H1 (cell line): ENCODE measurements around the gene PRKD1. TPM values are rescaled to one million over a fixed set of nuclear protein-coding genes. Genes with fewer than 3 reads are reported as not detected.

Experiments used
- CTCF ChIA-PET: fragments of 300-600 bp; sonication (Branson Sonifier 250); formaldehyde crosslinking; loops from one replicate; lab custom pipeline; 2021; ENCODE audit not compliant: partially characterized antibody; lab: Charles Lee
- POLR2A ChIA-PET: fragments of 300-600 bp; sonication (Branson Sonifier 250); formaldehyde crosslinking; loops from one replicate; lab custom pipeline; 2021; ENCODE audit warnings: inconsistent platforms; ENCODE audit not compliant: partially characterized antibody; lab: Charles Lee
- DNase-seq, 2 experiments: peaks; one replicate each; pipeline versions ENCODE4 v3.0.0 to v3.0.0-alpha.2; 2010 to 2022; ENCODE audit warnings: low spot score in 2 of 2, low read depth in 1 of 2, mixed read lengths in 1 of 2
- FAIRE-seq: peaks from 2 replicates; lab custom pipeline; 2011; peaks lifted over from hg19 to GRCh38; lab: Jason Lieb, UNC
- H2AFZ ChIP-seq: 2 replicates; pipeline ENCODE4 v1.8.1; 2012; ENCODE audit warnings: low read length, inconsistent platforms
- H2AK5ac ChIP-seq: 2 replicates; pipeline ENCODE4 v1.6.1; 2013; ENCODE audit warnings: low read depth, low read length
- H2BK120ac ChIP-seq: replicated peaks from 2 replicates; pipeline ENCODE3; 2013; ENCODE audit warnings: low read depth, low read length, inconsistent platforms
- H2BK12ac ChIP-seq: 2 replicates; pipeline ENCODE4 v1.6.1; 2013; ENCODE audit warnings: low read depth, low read length
- H2BK15ac ChIP-seq: 2 replicates; pipeline ENCODE4 v1.6.1; 2013; ENCODE audit warnings: low read length
- H2BK20ac ChIP-seq: 2 replicates; pipeline ENCODE4 v1.6.1; 2013; ENCODE audit warnings: low read length
- H2BK5ac ChIP-seq: 2 replicates; pipeline ENCODE4 v1.6.1; 2013; ENCODE audit warnings: low read depth, low read length
- H3K14ac ChIP-seq: 2 replicates; pipeline ENCODE4 v1.6.1; 2013; ENCODE audit warnings: inconsistent platforms; ENCODE audit not compliant: insufficient read length
- H3K18ac ChIP-seq: 2 replicates; pipeline ENCODE4 v1.6.1; 2013; ENCODE audit warnings: low read length; ENCODE audit errors: extremely low read depth
- H3K23ac ChIP-seq: 2 replicates; pipeline ENCODE4 v1.6.1; 2013; ENCODE audit warnings: inconsistent platforms; ENCODE audit not compliant: insufficient read length
- H3K23me2 ChIP-seq: 2 replicates; pipeline ENCODE4 v1.6.1; 2013; ENCODE audit warnings: low read depth, low read length
- H3K27ac ChIP-seq: 2 replicates; pipeline ENCODE4 v1.6.1; 2011; ENCODE audit warnings: low read depth, low read length, inconsistent platforms
- H3K27me3 ChIP-seq, 4 experiments: replicated peaks in 1 of 4; 1 replicate in 1 of 4; 2 replicates in 3 of 4; pipeline versions ENCODE4 v1.6.1 to v1.8.1; 2011 to 2013; ENCODE audit warnings: low read length in 3 of 4, mild to moderate bottlenecking in 3 of 4, inconsistent platforms in 2 of 4, mixed read lengths in 2 of 4, moderate library complexity in 1 of 4; ENCODE audit not compliant: control insufficient read depth in 3 of 4, insufficient read depth in 3 of 4; ENCODE audit errors: extremely low read depth in 1 of 4
- H3K36me3 ChIP-seq, 4 experiments: 2 replicates each; pipeline versions ENCODE4 v1.6.1 to v1.8.1; 2011 to 2013; ENCODE audit warnings: mild to moderate bottlenecking in 4 of 4, low read length in 3 of 4, moderate library complexity in 2 of 4, control low read depth in 1 of 4, inconsistent platforms in 1 of 4; ENCODE audit not compliant: insufficient read depth in 4 of 4, control insufficient read depth in 2 of 4
- H3K4ac ChIP-seq: replicated peaks from 2 replicates; pipeline ENCODE3; 2013; ENCODE audit warnings: low read length, low read depth, mixed read lengths, inconsistent platforms; ENCODE audit not compliant: insufficient read length
- H3K4me1 ChIP-seq, 4 experiments: replicated peaks in 1 of 4; 1 replicate in 1 of 4; 2 replicates in 3 of 4; pipeline versions ENCODE4 v1.6.1 to v1.8.1; 2011 to 2013; ENCODE audit warnings: low read length in 3 of 4, inconsistent platforms in 2 of 4, mixed read lengths in 1 of 4; ENCODE audit not compliant: insufficient read depth in 4 of 4, control insufficient read depth in 3 of 4
- H3K4me2 ChIP-seq, 2 experiments: 2 replicates each; pipeline versions ENCODE4 v1.6.1 to v1.8.1; 2011 to 2013; ENCODE audit warnings: low read depth in 2 of 2, low read length in 2 of 2, control low read depth in 1 of 2, inconsistent platforms in 1 of 2, mild to moderate bottlenecking in 1 of 2; ENCODE audit not compliant: insufficient read depth in 1 of 2
- H3K4me3 ChIP-seq, 4 experiments: fragments of 200-600, 300-600 bp in 1 of 4; sonication (generic), shearing (Covaris generic), sonication (Bioruptor Twin) in 1 of 4; 2 replicates each; pipeline versions ENCODE4 v1.5.1 to v1.8.1; 2011 to 2016; ENCODE audit warnings: low read length in 4 of 4, low read depth in 3 of 4, control low read depth in 2 of 4, inconsistent platforms in 2 of 4, mild to moderate bottlenecking in 2 of 4, mixed read lengths in 1 of 4, moderate library complexity in 1 of 4; ENCODE audit not compliant: insufficient read depth in 2 of 4; ENCODE audit errors: extremely low read depth in 1 of 4
- H3K56ac ChIP-seq: replicated peaks from 2 replicates; pipeline ENCODE3; 2013; ENCODE audit warnings: low read depth, mild to moderate bottlenecking, mixed read lengths, low read length, inconsistent platforms; ENCODE audit not compliant: insufficient read length
- H3K79me1 ChIP-seq: 2 replicates; pipeline ENCODE4 v1.6.1; 2013; ENCODE audit warnings: low read depth, low read length, control low read depth
- H3K79me2 ChIP-seq, 2 experiments: 2 replicates each; pipeline versions ENCODE4 v1.6.1 to v1.8.1; 2012 to 2013; ENCODE audit warnings: low read length in 2 of 2, mild to moderate bottlenecking in 2 of 2, inconsistent platforms in 1 of 2; ENCODE audit not compliant: insufficient read depth in 2 of 2, control insufficient read depth in 1 of 2
- H3K9ac ChIP-seq, 4 experiments: replicated peaks in 1 of 4; 1 replicate in 1 of 4; 2 replicates in 3 of 4; pipeline versions ENCODE4 v1.6.1 to v1.8.1; 2011 to 2013; ENCODE audit warnings: low read depth in 3 of 4, low read length in 3 of 4, control low read depth in 2 of 4, mild to moderate bottlenecking in 2 of 4, moderate library complexity in 2 of 4, inconsistent platforms in 1 of 4; ENCODE audit errors: extremely low read depth in 1 of 4
- H3K9me3 ChIP-seq, 2 experiments: 2 replicates each; pipeline versions ENCODE4 v1.6.1 to v1.8.1; 2012 to 2013; ENCODE audit warnings: mild to moderate bottlenecking in 2 of 2, moderate library complexity in 2 of 2, control low read depth in 1 of 2, inconsistent platforms in 1 of 2, low read depth in 1 of 2, low read length in 1 of 2, mixed read lengths in 1 of 2; ENCODE audit not compliant: insufficient read depth in 2 of 2
- H4K20me1 ChIP-seq, 2 experiments: replicated peaks in 1 of 2; 2 replicates each; pipeline versions ENCODE3 to v1.8.1; 2011 to 2013; ENCODE audit warnings: inconsistent platforms in 2 of 2, low read length in 2 of 2, mild to moderate bottlenecking in 1 of 2; ENCODE audit not compliant: insufficient read depth in 2 of 2, control insufficient read depth in 1 of 2
- H4K5ac ChIP-seq: 2 replicates; pipeline ENCODE4 v1.6.1; 2013; ENCODE audit warnings: low read length, low read depth, mixed read lengths, inconsistent platforms; ENCODE audit not compliant: insufficient read length
- H4K8ac ChIP-seq: 2 replicates; pipeline ENCODE4 v1.8.0; 2013; ENCODE audit warnings: mild to moderate bottlenecking, moderate library complexity, low read length, inconsistent platforms; ENCODE audit not compliant: insufficient read depth; ENCODE audit errors: extremely low read depth
- H4K91ac ChIP-seq: replicated peaks from 2 replicates; pipeline ENCODE3; 2013; ENCODE audit warnings: low read length, mixed read lengths, inconsistent platforms; ENCODE audit not compliant: insufficient read length
- BACH1 ChIP-seq: IDR thresholded peaks from 2 replicates; pipeline ENCODE4 v1.6.1; 2012; ENCODE audit warnings: low read length, improper control_type of control experiment
- BCL11A ChIP-seq, 2 experiments: IDR thresholded peaks; one replicate each; pipeline ENCODE4 v1.6.1; 2011; ENCODE audit warnings: low read depth in 2 of 2, low read length in 2 of 2, mild to moderate bottlenecking in 2 of 2
- CBX8 ChIP-seq: fragments of 300-800, 300-1000 bp; sonication (generic); IDR thresholded peaks from 2 replicates; pipeline ENCODE4 v1.7.1; 2016; ENCODE audit warnings: low read depth, low read length, borderline replicate concordance
- CEBPB ChIP-seq: IDR thresholded peaks from 2 replicates; pipeline ENCODE4 v1.6.1; 2012; ENCODE audit warnings: low read depth, low read length
- EZH2 ChIP-seq: fragments of 200-600 bp; sonication (generic); IDR thresholded peaks from 2 replicates; pipeline ENCODE4 v1.7.1; 2012; ENCODE audit warnings: low read depth, mild to moderate bottlenecking, moderate library complexity, low read length, inconsistent platforms; ENCODE audit not compliant: severe bottlenecking
- FOSL1 ChIP-seq: IDR thresholded peaks from 2 replicates; pipeline ENCODE4 v1.6.1; 2011; ENCODE audit warnings: mild to moderate bottlenecking, low read depth, low read length, moderate library complexity; ENCODE audit not compliant: insufficient read depth
- GABPA ChIP-seq: IDR thresholded peaks from 2 replicates; pipeline ENCODE4 v1.6.1; 2011; ENCODE audit warnings: mild to moderate bottlenecking, low read length, moderate library complexity, borderline replicate concordance; ENCODE audit not compliant: insufficient read depth
- JUN ChIP-seq: IDR thresholded peaks from 2 replicates; pipeline ENCODE4 v1.6.1; 2011; ENCODE audit warnings: low read depth, mild to moderate bottlenecking, improper control_type of control experiment, low read length
- RAD21 ChIP-seq, 2 experiments: IDR thresholded peaks in 1 of 2; conservative IDR thresholded peaks in 1 of 2; 2 replicates each; pipeline ENCODE4 v1.6.1; 2011; ENCODE audit warnings: low read depth in 2 of 2, low read length in 2 of 2, improper control_type of control experiment in 1 of 2, inconsistent platforms in 1 of 2, mild to moderate bottlenecking in 1 of 2, moderate library complexity in 1 of 2
- RNF2 ChIP-seq: fragments of 200-900, 300-1000 bp; sonication (generic); IDR thresholded peaks from 2 replicates; pipeline ENCODE4 v1.7.1; 2016; ENCODE audit warnings: borderline replicate concordance, low read depth, mild to moderate bottlenecking, antibody characterized with exemption, low read length; ENCODE audit not compliant: poor library complexity, severe bottlenecking; ENCODE audit errors: missing control alignments
- SAP30 ChIP-seq: fragments of 300-600 bp; sonication (generic); IDR thresholded peaks from 2 replicates; pipeline ENCODE4 v1.7.1; 2012; ENCODE audit warnings: low read length, moderate library complexity, mild to moderate bottlenecking, inconsistent platforms; ENCODE audit not compliant: insufficient read depth, insufficient replicate concordance
- WGBS, 2 experiments: shearing (Covaris generic) in 1 of 2; methylation state at CpG; one replicate each; pipeline versions ENCODE4 v1.1.6 to v1.1.7; 2013 to 2015; ENCODE audit warnings: low lambda C conversion rate in 2 of 2, mixed read lengths in 2 of 2, inconsistent platforms in 1 of 2, low coverage in 1 of 2, missing lambda C conversion rate in 1 of 2; ENCODE audit not compliant: insufficient replicate concordance in 2 of 2, insufficient coverage in 1 of 2, insufficient read length in 1 of 2; ENCODE audit errors: extremely low coverage in 1 of 2, missing lambda C conversion rate in 1 of 2; 5-methylcytosine and 5-hydroxymethylcytosine counted together
- polyA plus RNA-seq, 7 experiments: library from polyadenylated mRNA; depleted of rRNA in 3 of 7; stranded (reverse) in 5 of 7; unstranded in 2 of 7; fragments of >200 nt in 5 of 7; fragments of 200-250 nt in 2 of 7; gene quantifications; 1 replicate in 5 of 7; 2 replicates in 1 of 7; 4 replicates in 1 of 7; pipeline versions ENCODE4 v1.2.1 to v1.2.3, GENCODE V29; 2011 to 2013; ENCODE audit warnings: missing spikeins in 2 of 7, mixed read lengths in 2 of 7
- total RNA-seq: library from RNA; stranded (reverse); fragmentation: NEBNext Ultra II Directional; extraction: Animal tissue kit (Norgen Biotek cat#: 25700); gene quantifications from 2 replicates; pipeline ENCODE4 v1.2.1, GENCODE V29; 2021
- TF ChIP-seq, protein P1 (sequence below): IDR thresholded peaks from 2 replicates; pipeline ENCODE4 v1.6.1; 2011; ENCODE audit warnings: low read length, improper control_type of control experiment

The PRKD1 gene
- total and polyA plus RNA-seq, 2 of the 8 experiments (the other 6 are each of a cell fraction or from before 2014, with no cell fraction given): 3.6 to 6.8 TPM

DNA sequence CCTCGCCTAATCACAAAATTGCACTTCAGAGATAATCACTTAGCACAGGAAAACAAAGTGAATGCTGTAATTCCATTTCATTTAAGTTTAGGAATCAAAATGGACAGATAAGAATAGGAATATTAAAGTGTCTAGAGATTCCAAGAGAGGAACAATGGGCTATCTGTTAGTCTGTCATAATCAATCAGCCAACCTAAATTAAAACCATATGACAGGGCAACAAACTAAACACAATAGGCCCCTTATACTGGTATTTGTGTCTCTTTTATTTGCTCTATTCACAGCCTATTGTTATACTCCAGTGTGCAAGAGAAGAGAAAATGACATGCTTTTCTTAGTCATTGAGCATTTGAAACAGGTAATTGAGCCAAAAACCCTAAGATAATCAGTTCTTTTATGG, 259.4 kb downstream of the PRKD1 start:
- H2BK12ac ChIP-seq: no peak overlapping the region
- H4K20me1 ChIP-seq: no peaks in the 10 kb centered on the region
- no peak overlapping the region for H3K14ac ChIP-seq
- H3K79me2 ChIP-seq: no peaks in the 10 kb centered on the region
- ChIA-PET POLR2A (no interaction called here), CTCF (no interaction called here)
- no peak overlapping the region for H3K27ac ChIP-seq
- no peaks in the 10 kb centered on the region for H3K27me3 ChIP-seq
- no peaks in the 10 kb centered on the region for H3K9me3 ChIP-seq
- H3K79me1 ChIP-seq: no peaks in the 10 kb centered on the region
- no peak overlapping the region for H3K56ac ChIP-seq
- DNase-seq: no peak
- no peak overlapping the region for H2BK15ac ChIP-seq
- no peak overlapping the region for H2AK5ac ChIP-seq
- H3K4ac ChIP-seq: no peak overlapping the region
- H3K36me3 ChIP-seq: no peaks in the 10 kb centered on the region
- no peak overlapping the region for H4K5ac ChIP-seq
- H3K18ac ChIP-seq: no peak overlapping the region
- H3K9ac ChIP-seq: no peak overlapping the region
- 80% methylated on average over 1 of the region's 1 CpG; no CpG with 5 or more reads in 1 of the 2 experiments for WGBS, 2 experiments
- no peak overlapping the region for H2AFZ ChIP-seq
- H3K23ac ChIP-seq: no peak overlapping the region
- no peak overlapping the region for H4K91ac ChIP-seq
- no peaks in the 10 kb centered on the region for H3K23me2 ChIP-seq
- no peak overlapping the region for H2BK20ac ChIP-seq
- no peak overlapping the region for H3K4me2 ChIP-seq
- no peak overlapping the region for H2BK5ac ChIP-seq
- no peak overlapping the region for H4K8ac ChIP-seq
- H3K4me3 ChIP-seq: no peak overlapping the region
- peaks cover 0 to 3% (median under 1%) of the 10 kb centered on the region in 4 experiments; a peak in 4 of 7 replicates for H3K4me1 ChIP-seq
- no peak for FAIRE-seq
- no peak overlapping the region for H2BK120ac ChIP-seq
- TF ChIP-seq BACH1 (no peak), CEBPB (no peak), EZH2 (no peak), RNF2 (no peak), FOSL1 (no peak), CBX8 (no peak), BCL11A (IDR thresholded peaks at IDR 0.05; ENCODE audit: low read depth in 2 of 2, low read length in 2 of 2) (no peak), RAD21 (IDR thresholded peaks at IDR 0.05 in 1 of 2, conservative IDR thresholded peaks at IDR 0.05 in 1 of 2; ENCODE audit: low read depth in 2 of 2, low read length in 2 of 2) (no peak), SAP30 (no peak), GABPA (no peak), JUN (no peak)
- TF ChIP-seq, protein P1, sequence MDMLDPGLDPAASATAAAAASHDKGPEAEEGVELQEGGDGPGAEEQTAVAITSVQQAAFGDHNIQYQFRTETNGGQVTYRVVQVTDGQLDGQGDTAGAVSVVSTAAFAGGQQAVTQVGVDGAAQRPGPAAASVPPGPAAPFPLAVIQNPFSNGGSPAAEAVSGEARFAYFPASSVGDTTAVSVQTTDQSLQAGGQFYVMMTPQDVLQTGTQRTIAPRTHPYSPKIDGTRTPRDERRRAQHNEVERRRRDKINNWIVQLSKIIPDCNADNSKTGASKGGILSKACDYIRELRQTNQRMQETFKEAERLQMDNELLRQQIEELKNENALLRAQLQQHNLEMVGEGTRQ: no peak
